HepG2 (cell line): ENCODE results near the gene TNPO3. TPM values are rescaled to one million over a fixed set of nuclear protein-coding genes. Genes with fewer than 3 reads are reported as not detected.

ENCODE experiments used
- ARHGAP35 ChIP-seq: sonication (generic); formaldehyde crosslinking; IDR thresholded peaks from 2 replicates; pipeline ENCODE4 v1.9.0; 2022; ENCODE audit warnings: mild to moderate bottlenecking, inconsistent platforms, moderate library complexity, missing genetic modification reagents, borderline replicate concordance
- ATM ChIP-seq: fragments of 450-650 bp; IDR thresholded peaks from 2 replicates; pipeline ENCODE4 v1.7.1; 2017; ENCODE audit warnings: mild to moderate bottlenecking, borderline replicate concordance
- CHD4 ChIP-seq: fragments of 200-600 bp; sonication (generic); IDR thresholded peaks from 2 replicates; pipeline ENCODE4 v1.7.0; 2017; ENCODE audit warnings: mild to moderate bottlenecking, low read length, borderline replicate concordance
- HES4 ChIP-seq: sonication (generic); formaldehyde crosslinking; IDR thresholded peaks from 2 replicates; pipeline ENCODE4 v1.9.0; 2021; ENCODE audit warnings: mild to moderate bottlenecking, missing genetic modification reagents, borderline replicate concordance
- IRF1 ChIP-seq: sonication (generic); formaldehyde crosslinking; IDR thresholded peaks from 2 replicates; pipeline ENCODE4 v1.4.0; 2020; ENCODE audit warnings: low read depth, mild to moderate bottlenecking, missing genetic modification reagents
- KDM5B ChIP-seq: sonication (generic); formaldehyde crosslinking; IDR thresholded peaks from 2 replicates; pipeline ENCODE4 v1.4.0; 2020; ENCODE audit warnings: missing genetic modification reagents, mild to moderate bottlenecking, borderline replicate concordance
- LCORL ChIP-seq, 2 experiments: fragments of 450-650 bp in 1 of 2; sonication (generic) in 1 of 2; formaldehyde crosslinking in 1 of 2; IDR thresholded peaks; 2 replicates each; pipeline versions ENCODE4 v1.5.0 to v1.6.1; 2017 to 2020; ENCODE audit warnings: antibody characterized with exemption in 1 of 2, missing genetic modification reagents in 1 of 2
- MAF1 ChIP-seq: sonication (generic); formaldehyde crosslinking; IDR thresholded peaks from 2 replicates; pipeline ENCODE4 v1.5.0; 2020; ENCODE audit warnings: missing genetic modification reagents, borderline replicate concordance
- MEF2D ChIP-seq: sonication (generic); formaldehyde crosslinking; IDR thresholded peaks from 2 replicates; pipeline ENCODE4 v1.5.1; 2020; ENCODE audit warnings: mild to moderate bottlenecking, missing genetic modification reagents
- TCF7 ChIP-seq: sonication (generic); IDR thresholded peaks from 2 replicates; pipeline ENCODE4 v1.6.1; 2016; ENCODE audit warnings: antibody characterized with exemption, low read depth
- ZBTB8A ChIP-seq: sonication (generic); formaldehyde crosslinking; IDR thresholded peaks from 2 replicates; pipeline ENCODE4 v1.4.0; 2020; ENCODE audit warnings: mild to moderate bottlenecking, low read depth, missing genetic modification reagents, borderline replicate concordance
- ZFP91 ChIP-seq: sonication (generic); formaldehyde crosslinking; IDR thresholded peaks from 2 replicates; pipeline ENCODE4 v1.9.0; 2022; ENCODE audit warnings: missing genetic modification reagents, mild to moderate bottlenecking, borderline replicate concordance
- ZNF441 ChIP-seq: sonication (generic); formaldehyde crosslinking; IDR thresholded peaks from 2 replicates; pipeline ENCODE4 v1.7.0; 2021; ENCODE audit warnings: missing genetic modification reagents, borderline replicate concordance
- ZNF564 ChIP-seq: sonication (generic); formaldehyde crosslinking; IDR thresholded peaks from 2 replicates; pipeline ENCODE4 v1.8.1; 2023; ENCODE audit warnings: mild to moderate bottlenecking, missing genetic modification reagents
- ZNF772 ChIP-seq: sonication (generic); formaldehyde crosslinking; IDR thresholded peaks from 2 replicates; pipeline ENCODE4 v1.5.0; 2020; ENCODE audit warnings: mild to moderate bottlenecking, missing genetic modification reagents
- ZXDC ChIP-seq: sonication (generic); formaldehyde crosslinking; IDR thresholded peaks from 2 replicates; pipeline ENCODE4 v1.5.0; 2020; ENCODE audit warnings: mild to moderate bottlenecking, missing genetic modification reagents
- polyA plus RNA-seq, 8 experiments: library from polyadenylated mRNA; depleted of rRNA in 3 of 8; stranded (reverse) in 7 of 8; unstranded in 1 of 8; fragments of >200 nt; fragmentation: Illumina TruSeq in 4 of 8; extraction: Trizol in 4 of 8; gene quantifications; 2 replicates each; pipeline versions ENCODE4 v1.2.1 to v1.2.3, GENCODE V29; 2011 to 2016; ENCODE audit warnings: low read depth in 4 of 8, missing spikeins in 1 of 8, mixed read lengths in 1 of 8; ENCODE audit not compliant: insufficient read depth in 1 of 8
- total RNA-seq, 5 experiments: library from RNA; depleted of rRNA; stranded (reverse); fragments of >200 nt; fragmentation: Illumina TruSeq; extraction: Trizol; gene quantifications; 2 replicates each; pipeline ENCODE4 v1.2.3, GENCODE V29; 2016; ENCODE audit warnings: low read depth in 1 of 5

TNPO3 gene
- total and polyA plus RNA-seq, 2 of the 13 experiments (the other 11 are each of a cell fraction or from before 2014, with no cell fraction given), result 23.8 to 44.6 TPM

GRCh38 chr7:128937647-128938543 is 117.0 kb downstream of the TNPO3 start, which contains the start of gene IRF5 (continued):
- peak; percentile 55; the same call in 1 of the 2 replicates for TF ChIP-seq ZFP91
- no peak for TF ChIP-seq ATM
- TF ChIP-seq ZBTB8A, result no peak
- TF ChIP-seq CHD4, result no peak
- no peak for TF ChIP-seq LCORL (IDR thresholded peaks at IDR 0.05)
- 0 out of 2 replicates have a peak, but pooled peaks have one; percentile 43 for TF ChIP-seq LCORL (CRISPR knock-in tag; IDR thresholded peaks at IDR 0.05)
- TF ChIP-seq ARHGAP35 (CRISPR knock-in tag), result no peak
- TF ChIP-seq ZXDC, result 0 out of 2 replicates have a peak, but pooled peaks have one; percentile 55
- no peak for TF ChIP-seq ZNF441 (CRISPR knock-in tag)
- TF ChIP-seq ZNF564 (CRISPR knock-in tag), result no peak
- no peak for TF ChIP-seq HES4 (CRISPR knock-in tag)
- no peak for TF ChIP-seq TCF7
- no peak for TF ChIP-seq MEF2D
- no peak for TF ChIP-seq IRF1
- no peak for TF ChIP-seq MAF1 (CRISPR knock-in tag)
- peak; percentile 45; the same call in 1 of the 2 replicates for TF ChIP-seq ZNF772 (CRISPR knock-in tag)
- peak; percentile 47; the same call in 1 of the 2 replicates for TF ChIP-seq KDM5B (CRISPR knock-in tag)
